ENCODE measurements around the gene STC2. TPM values are rescaled to one million over a fixed set of nuclear protein-coding genes. Genes with fewer than 3 reads are reported as not detected.

STC2 gene
- total RNA-seq, 1 donor from 2014 or later: 4.9 TPM

DNA sequence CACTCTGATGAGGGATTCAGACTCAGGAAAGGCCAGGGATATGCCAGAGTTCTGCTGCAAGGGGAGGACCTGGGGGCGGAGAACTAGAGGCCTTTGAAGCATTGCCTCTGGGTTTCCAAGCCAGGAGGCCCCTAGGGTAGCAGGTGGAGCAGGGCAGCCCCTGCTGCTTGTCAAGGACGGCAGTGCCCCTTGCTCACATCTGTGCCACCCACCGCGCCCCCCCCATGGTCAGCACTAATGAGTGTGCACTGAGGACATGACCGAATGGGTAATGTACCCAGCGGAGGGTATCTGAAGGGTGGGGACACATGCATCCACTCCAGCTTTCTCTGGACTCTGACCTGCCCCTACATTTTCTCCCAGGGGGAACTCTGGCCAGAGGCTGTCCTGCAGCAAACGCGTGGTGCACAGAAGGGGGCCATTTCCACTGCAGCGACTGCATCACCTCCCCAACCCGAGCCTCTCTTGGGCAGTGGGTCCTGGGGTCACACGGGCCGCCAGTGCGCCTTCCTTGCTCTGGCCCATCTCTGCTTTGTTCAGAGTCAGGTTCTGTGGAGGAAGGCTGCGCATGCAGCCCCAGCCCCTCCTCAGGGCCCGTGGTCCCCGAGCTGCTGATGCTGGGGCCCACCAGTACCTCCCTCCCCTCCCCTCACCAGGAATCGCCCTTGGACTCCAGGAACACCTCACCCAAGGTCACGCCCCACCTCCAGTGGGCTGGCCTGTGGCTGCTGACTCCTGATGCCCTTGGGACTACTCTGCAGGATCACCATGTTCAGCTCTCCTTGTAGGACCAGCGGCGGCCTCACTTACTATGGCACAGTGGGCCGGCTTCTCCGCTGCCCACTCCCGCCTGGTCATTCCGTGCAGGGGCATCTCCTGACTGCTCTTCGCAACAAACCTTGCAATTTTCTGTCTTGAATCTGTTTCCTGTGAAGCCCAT, 31.2 kb downstream of the STC2 start:
- intact Hi-C loops (cut with DNase I): no loop called here
- TF ChIP-seq, protein P1, sequence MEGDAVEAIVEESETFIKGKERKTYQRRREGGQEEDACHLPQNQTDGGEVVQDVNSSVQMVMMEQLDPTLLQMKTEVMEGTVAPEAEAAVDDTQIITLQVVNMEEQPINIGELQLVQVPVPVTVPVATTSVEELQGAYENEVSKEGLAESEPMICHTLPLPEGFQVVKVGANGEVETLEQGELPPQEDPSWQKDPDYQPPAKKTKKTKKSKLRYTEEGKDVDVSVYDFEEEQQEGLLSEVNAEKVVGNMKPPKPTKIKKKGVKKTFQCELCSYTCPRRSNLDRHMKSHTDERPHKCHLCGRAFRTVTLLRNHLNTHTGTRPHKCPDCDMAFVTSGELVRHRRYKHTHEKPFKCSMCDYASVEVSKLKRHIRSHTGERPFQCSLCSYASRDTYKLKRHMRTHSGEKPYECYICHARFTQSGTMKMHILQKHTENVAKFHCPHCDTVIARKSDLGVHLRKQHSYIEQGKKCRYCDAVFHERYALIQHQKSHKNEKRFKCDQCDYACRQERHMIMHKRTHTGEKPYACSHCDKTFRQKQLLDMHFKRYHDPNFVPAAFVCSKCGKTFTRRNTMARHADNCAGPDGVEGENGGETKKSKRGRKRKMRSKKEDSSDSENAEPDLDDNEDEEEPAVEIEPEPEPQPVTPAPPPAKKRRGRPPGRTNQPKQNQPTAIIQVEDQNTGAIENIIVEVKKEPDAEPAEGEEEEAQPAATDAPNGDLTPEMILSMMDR (IDR thresholded peaks at IDR 0.05): no peak
- ATAC-seq (no peak), DNase-seq (no peak)
- Histone ChIP-seq H3K27me3 (peaks cover 12% of the 10 kb centered on the region), H3K36me3 (no peaks in the 10 kb centered on the region), H3K9me3 (no peaks in the 10 kb centered on the region), H3K27ac (no peak overlapping the region), H3K4me3 (no peak overlapping the region), H3K4me1 (peaks cover 10% of the 10 kb centered on the region)

DNA sequence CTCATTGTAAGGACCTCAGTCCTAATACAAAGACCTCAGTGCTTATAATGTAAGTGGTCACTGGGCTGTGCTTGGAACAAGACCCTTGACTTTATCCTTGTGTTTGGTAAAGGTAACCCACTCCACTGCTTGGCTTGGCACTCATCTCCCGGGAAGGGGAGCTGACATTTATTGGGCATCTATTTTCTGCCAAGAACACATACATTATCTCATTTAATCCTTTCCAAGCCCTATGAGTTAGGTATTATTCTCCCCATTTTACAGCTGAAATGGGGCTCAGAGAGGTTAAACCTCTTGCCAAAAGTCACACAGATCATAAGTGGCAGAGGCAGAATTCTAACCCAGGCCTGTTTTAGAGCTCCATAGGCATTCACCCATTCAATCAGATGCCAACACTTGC, 32.4 kb downstream of the STC2 start:
- Histone ChIP-seq H3K27me3 (peaks cover 16% of the 10 kb centered on the region), H3K9me3 (no peaks in the 10 kb centered on the region), H3K36me3 (no peaks in the 10 kb centered on the region), H3K27ac (no peak overlapping the region), H3K4me1 (peaks cover 10% of the 10 kb centered on the region), H3K4me3 (no peak overlapping the region)
- TF ChIP-seq, protein P1 (IDR thresholded peaks at IDR 0.05): no peak
- DNase-seq: no peak
- no peak for ATAC-seq
- intact Hi-C loops (cut with DNase I): no loop called here

DNA sequence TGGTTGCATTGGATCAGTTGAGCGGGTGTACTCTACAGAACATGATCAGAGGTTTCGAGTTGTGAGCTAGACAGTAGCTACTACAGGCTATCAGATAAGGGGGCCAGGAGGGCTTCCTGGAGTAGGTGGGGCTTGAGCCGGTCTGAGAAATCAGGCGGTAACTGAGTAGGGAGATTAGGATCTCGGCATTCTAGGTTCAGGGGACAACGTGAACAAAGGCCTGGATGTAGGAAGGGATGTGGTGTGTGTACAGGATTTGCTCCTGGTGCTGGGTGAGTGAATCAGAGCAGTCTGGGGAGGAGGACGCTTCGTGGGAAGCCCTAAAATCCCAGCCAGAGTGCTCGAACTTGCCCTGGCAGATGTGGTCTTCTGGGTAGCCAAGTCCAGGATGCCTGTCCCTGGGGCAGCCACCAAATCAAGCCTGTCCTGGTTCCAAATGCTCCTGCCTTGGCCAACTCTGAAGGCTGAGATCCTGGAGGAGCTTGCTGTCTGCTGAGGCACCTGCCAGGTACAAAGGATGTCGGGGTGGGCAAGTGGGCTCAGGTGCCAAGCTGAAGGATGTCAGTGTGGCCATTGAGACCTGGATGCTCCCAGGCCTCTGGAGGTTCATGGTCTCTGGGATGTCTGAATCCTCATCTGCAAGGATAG, 33.4 kb downstream of the STC2 start:
- Histone ChIP-seq H3K27ac (no peak overlapping the region), H3K4me3 (no peak overlapping the region), H3K4me1 (peaks cover 10% of the 10 kb centered on the region), H3K9me3 (no peaks in the 10 kb centered on the region), H3K36me3 (no peaks in the 10 kb centered on the region), H3K27me3 (peaks cover 16% of the 10 kb centered on the region)
- no peak for ATAC-seq
- no peak for DNase-seq
- TF ChIP-seq, protein P1 (IDR thresholded peaks at IDR 0.05): no peak
- intact Hi-C loops (cut with DNase I): loop anchor here (5.0 kb wide), 1 partner anchor 38 kb away; no protein-coding TSS in a partner anchor

DNA sequence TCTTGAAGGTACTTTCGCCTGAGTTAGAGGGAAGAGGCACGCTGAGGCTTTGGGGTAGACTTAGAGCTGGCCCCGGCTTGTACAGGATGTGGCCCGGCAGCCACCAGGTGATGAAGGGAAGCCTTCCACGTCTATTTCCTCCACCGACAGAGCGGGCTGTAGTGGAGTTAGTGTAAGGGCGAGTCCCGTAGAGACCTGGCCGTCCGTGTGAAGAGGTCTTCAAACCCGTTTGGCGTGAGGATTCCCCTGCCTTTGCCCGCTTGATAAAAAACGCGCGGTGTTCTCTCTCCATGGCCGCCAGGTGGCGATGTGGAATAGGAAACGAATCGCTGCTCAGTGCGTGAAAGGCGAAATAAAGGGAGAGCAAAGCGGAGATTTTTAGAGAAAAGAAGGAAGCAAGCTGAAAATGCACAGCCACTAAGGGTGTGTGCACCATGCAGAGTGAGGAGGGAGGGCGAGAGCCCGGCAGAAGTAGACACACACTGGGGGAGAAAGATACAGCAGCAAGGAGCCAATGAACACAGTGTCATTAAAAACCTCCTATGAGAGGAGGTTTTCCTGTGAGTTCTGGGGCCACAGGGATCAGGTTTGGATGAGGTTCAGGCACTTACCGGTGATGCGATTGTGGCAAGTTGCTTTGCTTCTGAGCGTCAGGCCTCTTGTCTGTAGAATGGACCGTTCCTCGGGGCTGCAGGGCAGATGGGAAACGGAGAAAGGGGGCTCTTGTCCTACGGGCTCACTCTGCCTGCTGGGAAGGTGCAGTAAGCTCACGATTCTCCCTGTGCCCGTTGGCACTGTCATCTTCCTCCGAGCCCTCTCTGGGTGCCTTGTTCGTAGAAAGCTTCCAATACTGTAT, 34.2 kb downstream of the STC2 start:
- Histone ChIP-seq H3K36me3 (no peaks in the 10 kb centered on the region), H3K27ac (no peak overlapping the region), H3K27me3 (peaks cover 19% of the 10 kb centered on the region), H3K9me3 (no peaks in the 10 kb centered on the region), H3K4me1 (peaks cover 10% of the 10 kb centered on the region), H3K4me3 (no peak overlapping the region)
- TF ChIP-seq, protein P1 (IDR thresholded peaks at IDR 0.05): peak; percentile 85
- intact Hi-C loops (cut with DNase I): loop anchor here (5.0 kb wide), 1 partner anchor 38 kb away; no protein-coding TSS in a partner anchor
- peak; percentile 81 for DNase-seq
- ATAC-seq: peak; percentile 82
